Testis (tissue), 3 donors: ENCODE results near the gene ZNF593OS. TPM values are rescaled to one million over a fixed set of nuclear protein-coding genes. Genes with fewer than 3 reads are reported as not detected.

Experiments
- DNase-seq: peaks from one replicate; pipeline ENCODE4 v3.0.0-alpha.2; 2019
- H3K27ac ChIP-seq, 2 donors: fragments of 200-600 bp; sonication (generic); one replicate each; pipeline ENCODE4 v1.5.1; 2019
- H3K27me3 ChIP-seq: fragments of 200-600 bp; sonication (generic); one replicate; pipeline ENCODE4 v1.5.1; 2019
- H3K36me3 ChIP-seq: fragments of 200-600 bp; sonication (generic); one replicate; pipeline ENCODE4 v1.5.1; 2017; ENCODE audit warnings: low read depth; ENCODE audit errors: missing control alignments
- H3K4me1 ChIP-seq: fragments of 200-600 bp; sonication (generic); one replicate; pipeline ENCODE4 v1.5.1; 2019
- H3K4me3 ChIP-seq, 2 donors: fragments of 200-600 bp; sonication (generic); one replicate each; pipeline ENCODE4 v1.5.1; 2017 to 2019
- H3K9me3 ChIP-seq: fragments of 200-600 bp; sonication (generic); one replicate; pipeline ENCODE4 v1.5.1; 2017
- POLR2A ChIP-seq: fragments of 450-650 bp; IDR thresholded peaks from one replicate; pipeline ENCODE4 v1.6.1; 2017; ENCODE audit warnings: antibody characterized with exemption, mild to moderate bottlenecking, moderate library complexity
- WGBS, 2 donors: methylation state at CpG; one replicate each; pipeline ENCODE4 v1.1.5; 2018; 5-methylcytosine and 5-hydroxymethylcytosine counted together
- intact Hi-C: fragments of 100-400 bp; cut with DNase I; formaldehyde crosslinking; loops from one replicate; pipeline ENCODE4 v1.15.1; 2023; ENCODE audit warnings: low total_unique reads
- polyA plus RNA-seq: library from polyadenylated mRNA; stranded (reverse); fragments of 350-450 nt; fragmentation: Illumina TruSeq; extraction: RNeasy Lipid Tissue Mini Kit (QIAGEN cat#74804); gene quantifications from one replicate; pipeline ENCODE4 v1.2.3, GENCODE V29; 2014; ENCODE audit warnings: low read depth, low replicate concordance; ENCODE audit not compliant: insufficient read depth
- total RNA-seq, 2 donors: library from RNA; depleted of rRNA; stranded (reverse); fragments of >200 nt; gene quantifications; one replicate each; pipeline ENCODE4 v1.2.3, GENCODE V29; 2016
- TF ChIP-seq, protein P1 (sequence below), 3 experiments: fragments of 450-650 bp in 2 of 3; fragments of 200-600 bp in 1 of 3; sonication (generic) in 1 of 3; IDR thresholded peaks; one replicate each; pipeline ENCODE4 v1.5.1; 2016 to 2019; ENCODE audit warnings: antibody characterized with exemption in 3 of 3, mild to moderate bottlenecking in 2 of 3, moderate library complexity in 1 of 3

Gene ZNF593OS
- total and polyA plus RNA-seq, 3 donors from 2014 or later, result 0.62 to 1.7 TPM; not detected in 1

DNA sequence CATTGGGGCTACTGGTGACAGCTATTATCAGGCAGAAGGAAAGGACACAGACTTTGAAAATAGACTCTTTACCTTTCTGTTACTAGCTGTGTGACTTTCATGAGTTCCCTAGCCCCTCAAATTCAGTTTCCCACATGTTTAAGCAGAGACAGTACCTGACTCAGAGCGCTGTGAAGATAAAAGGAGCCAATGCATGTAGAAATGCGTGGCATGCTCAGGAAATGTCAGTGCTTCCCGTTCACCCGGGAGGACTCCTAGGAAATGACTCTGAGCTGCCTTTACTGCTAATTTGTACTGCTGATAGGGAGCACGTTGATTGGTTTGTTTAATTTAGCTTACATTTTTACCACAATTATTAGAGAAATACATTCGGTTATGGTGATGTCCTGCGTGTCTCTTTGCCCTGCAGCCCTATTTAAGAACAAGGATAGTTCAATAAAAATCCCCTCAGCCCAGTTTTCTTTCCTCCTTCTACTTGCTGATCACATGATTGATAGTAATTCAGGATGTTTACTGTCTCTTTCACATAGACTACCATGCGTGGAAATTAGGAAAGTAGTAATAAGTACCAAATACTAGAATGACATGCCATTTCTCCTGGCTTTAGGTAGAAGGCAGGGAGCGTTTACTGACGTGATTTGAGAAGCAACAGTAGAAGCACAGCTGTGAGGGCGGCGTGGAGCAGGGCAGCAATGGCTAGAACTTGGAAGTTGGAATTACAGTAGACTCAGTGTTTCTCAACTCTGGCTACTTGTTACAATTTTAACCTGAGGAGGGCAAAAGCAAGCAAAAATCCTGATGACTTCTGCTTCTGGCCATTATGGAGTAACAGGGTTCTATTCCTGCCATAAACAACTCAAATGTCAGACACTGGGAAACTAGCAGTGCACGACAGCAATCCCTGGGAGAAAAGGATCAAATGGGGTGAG lies 44.1 kb downstream of the ZNF593OS start:
- no peak overlapping the region for H3K4me3 ChIP-seq
- intact Hi-C loops, result no loop called here
- DNase-seq, result no peak
- no peak for TF ChIP-seq POLR2A
- TF ChIP-seq, protein P1, sequence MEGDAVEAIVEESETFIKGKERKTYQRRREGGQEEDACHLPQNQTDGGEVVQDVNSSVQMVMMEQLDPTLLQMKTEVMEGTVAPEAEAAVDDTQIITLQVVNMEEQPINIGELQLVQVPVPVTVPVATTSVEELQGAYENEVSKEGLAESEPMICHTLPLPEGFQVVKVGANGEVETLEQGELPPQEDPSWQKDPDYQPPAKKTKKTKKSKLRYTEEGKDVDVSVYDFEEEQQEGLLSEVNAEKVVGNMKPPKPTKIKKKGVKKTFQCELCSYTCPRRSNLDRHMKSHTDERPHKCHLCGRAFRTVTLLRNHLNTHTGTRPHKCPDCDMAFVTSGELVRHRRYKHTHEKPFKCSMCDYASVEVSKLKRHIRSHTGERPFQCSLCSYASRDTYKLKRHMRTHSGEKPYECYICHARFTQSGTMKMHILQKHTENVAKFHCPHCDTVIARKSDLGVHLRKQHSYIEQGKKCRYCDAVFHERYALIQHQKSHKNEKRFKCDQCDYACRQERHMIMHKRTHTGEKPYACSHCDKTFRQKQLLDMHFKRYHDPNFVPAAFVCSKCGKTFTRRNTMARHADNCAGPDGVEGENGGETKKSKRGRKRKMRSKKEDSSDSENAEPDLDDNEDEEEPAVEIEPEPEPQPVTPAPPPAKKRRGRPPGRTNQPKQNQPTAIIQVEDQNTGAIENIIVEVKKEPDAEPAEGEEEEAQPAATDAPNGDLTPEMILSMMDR (IDR thresholded peaks at IDR 0.05), result no peak
- no peaks in the 10 kb centered on the region for H3K4me1 ChIP-seq
- H3K36me3 ChIP-seq, result no peaks in the 10 kb centered on the region
- H3K9me3 ChIP-seq, result no peaks in the 10 kb centered on the region
- no peak overlapping the region for H3K27ac ChIP-seq
- H3K27me3 ChIP-seq, result no peaks in the 10 kb centered on the region
- WGBS, 2 donors, result 58 to 63% methylated on average over 13 of the region's 13 CpGs

DNA sequence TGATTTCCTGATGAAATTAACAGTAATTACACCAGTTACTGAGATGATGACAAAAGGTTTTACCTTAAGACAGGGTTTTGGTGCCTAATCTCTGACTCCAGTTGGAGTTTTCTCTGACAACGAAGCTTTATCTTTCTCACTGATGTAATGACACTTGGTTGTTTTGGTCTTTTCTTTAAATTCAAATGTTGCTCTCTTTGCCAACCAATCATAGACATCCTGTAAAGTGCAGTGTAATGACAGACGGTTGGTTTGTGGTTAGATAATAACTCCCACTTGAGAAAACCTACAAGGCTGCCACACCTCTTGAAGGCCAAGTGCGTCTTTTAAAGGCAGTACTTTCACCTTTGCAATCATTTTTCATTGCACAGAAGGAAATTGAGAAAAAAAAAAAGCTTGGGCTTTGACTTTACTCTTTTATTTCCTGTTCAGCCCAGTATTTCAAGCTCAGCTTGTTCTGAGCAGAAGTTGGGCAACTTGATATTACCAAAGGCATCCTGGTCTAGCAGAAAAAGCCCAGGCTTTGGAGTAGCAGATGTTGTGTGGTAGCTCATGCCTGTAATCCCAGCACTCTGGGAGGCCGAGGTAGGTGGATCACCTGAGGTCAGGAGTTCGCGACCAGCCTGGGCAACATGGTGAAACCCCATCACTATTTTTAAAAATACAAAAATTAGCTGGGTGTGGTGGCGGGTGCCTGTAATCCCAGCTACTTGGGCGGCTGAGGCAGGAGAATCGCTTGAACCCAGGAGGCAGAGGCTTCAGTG lies 45.1 kb downstream of the ZNF593OS start:
- Histone ChIP-seq H3K4me3 (no peak overlapping the region), H3K27ac (no peak overlapping the region), H3K27me3 (no peaks in the 10 kb centered on the region), H3K4me1 (no peaks in the 10 kb centered on the region), H3K36me3 (no peaks in the 10 kb centered on the region), H3K9me3 (no peaks in the 10 kb centered on the region)
- WGBS, 2 donors, result 71 to 75% methylated on average over 9 of the region's 9 CpGs
- TF ChIP-seq POLR2A, result no peak
- TF ChIP-seq, protein P1 (IDR thresholded peaks at IDR 0.05), result no peak
- intact Hi-C loops, result no loop called here
- DNase-seq, result no peak

DNA sequence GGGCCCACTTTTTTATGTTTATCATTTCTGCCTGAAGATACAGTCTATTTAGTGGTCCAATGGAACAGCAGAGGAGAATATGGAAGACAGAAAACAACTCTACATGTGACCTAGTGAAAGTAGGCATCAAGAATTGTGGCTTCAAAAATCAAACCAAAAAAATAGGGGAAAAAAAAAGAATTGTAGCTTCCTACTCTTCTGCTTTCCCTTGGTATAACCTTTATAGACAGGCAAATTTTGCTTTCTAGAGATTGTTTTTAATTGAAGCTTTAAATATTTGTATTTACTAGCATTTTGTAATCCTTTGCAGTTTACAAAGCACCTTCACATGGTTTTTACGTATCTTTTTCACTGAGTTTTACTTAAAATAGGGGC lies 45.7 kb downstream of the ZNF593OS start:
- intact Hi-C loops, result no loop called here
- Histone ChIP-seq H3K27ac (no peak overlapping the region), H3K9me3 (no peaks in the 10 kb centered on the region), H3K36me3 (no peaks in the 10 kb centered on the region), H3K4me1 (no peaks in the 10 kb centered on the region), H3K4me3 (no peak overlapping the region), H3K27me3 (no peaks in the 10 kb centered on the region)
- no peak for DNase-seq
- TF ChIP-seq, protein P1 (IDR thresholded peaks at IDR 0.05), result no peak
- no peak for TF ChIP-seq POLR2A
- WGBS, 2 donors, result 71 to 86% methylated on average over 1 of the region's 1 CpG

DNA sequence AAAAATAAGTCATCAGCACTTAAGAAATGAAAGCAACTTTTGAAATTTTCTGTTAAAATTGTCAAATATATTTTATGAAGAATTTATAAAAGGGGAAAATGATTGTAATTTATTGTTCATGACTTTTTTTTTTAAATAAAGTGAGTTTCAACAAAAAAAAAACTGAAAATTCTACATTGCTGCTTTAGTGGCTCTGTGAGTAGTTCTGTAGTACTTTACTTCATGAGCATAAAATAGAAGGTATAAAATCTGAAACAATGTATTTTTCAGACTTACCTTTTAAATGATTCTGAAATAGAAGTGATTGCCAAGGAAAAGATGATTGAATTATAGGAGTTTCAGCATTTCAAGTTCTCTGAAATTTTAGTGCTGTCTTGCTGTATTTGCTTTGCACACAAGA lies 46.2 kb downstream of the ZNF593OS start:
- no peak for DNase-seq

More for the DNA sequence above, 46.2 kb downstream of the ZNF593OS start:
- Histone ChIP-seq H3K9me3 (no peaks in the 10 kb centered on the region), H3K27me3 (no peaks in the 10 kb centered on the region), H3K4me3 (no peak overlapping the region), H3K36me3 (no peaks in the 10 kb centered on the region), H3K27ac (no peak overlapping the region), H3K4me1 (no peaks in the 10 kb centered on the region)
- no peak for TF ChIP-seq POLR2A
- TF ChIP-seq, protein P1 (IDR thresholded peaks at IDR 0.05), result no peak
- intact Hi-C loops, result no loop called here
